HepG2 (cell line): ENCODE results near the gene CSNK2A1. TPM values are rescaled to one million over a fixed set of nuclear protein-coding genes. Genes with fewer than 3 reads are reported as not detected.
A peak's percentile ranks its signal among the peaks of the same experiment; 100 is the strongest.

Experiments
- HOXA5 ChIP-seq: sonication (generic); formaldehyde crosslinking; IDR thresholded peaks from 2 replicates; pipeline ENCODE4 v1.4.0; 2020; ENCODE audit warnings: missing genetic modification reagents
- NR3C1 ChIP-seq: sonication (generic); formaldehyde crosslinking; IDR thresholded peaks from 2 replicates; pipeline ENCODE4 v1.4.0; 2020; ENCODE audit warnings: missing genetic modification reagents
- SALL1 ChIP-seq: sonication (generic); formaldehyde crosslinking; IDR thresholded peaks from 2 replicates; pipeline ENCODE4 v1.8.0; 2022; ENCODE audit warnings: mild to moderate bottlenecking, missing genetic modification reagents
- TOPORS ChIP-seq: sonication (generic); formaldehyde crosslinking; IDR thresholded peaks from 2 replicates; pipeline ENCODE4 v1.8.0; 2023; ENCODE audit warnings: mild to moderate bottlenecking, missing genetic modification reagents
- ZNF317 ChIP-seq: sonication (generic); formaldehyde crosslinking; IDR thresholded peaks from 2 replicates; pipeline ENCODE4 v1.5.0; 2020; ENCODE audit warnings: mild to moderate bottlenecking, missing genetic modification reagents
- ZNF326 ChIP-seq: sonication (generic); formaldehyde crosslinking; IDR thresholded peaks from 2 replicates; pipeline ENCODE4 v1.4.0; 2020; ENCODE audit warnings: missing genetic modification reagents, borderline replicate concordance
- ZNF678 ChIP-seq: sonication (generic); formaldehyde crosslinking; IDR thresholded peaks from 2 replicates; pipeline ENCODE4 v1.4.0; 2020; ENCODE audit warnings: mild to moderate bottlenecking, missing genetic modification reagents
- ZNF737 ChIP-seq: sonication (generic); formaldehyde crosslinking; IDR thresholded peaks from 2 replicates; pipeline ENCODE4 v1.5.0; 2020; ENCODE audit warnings: missing genetic modification reagents, mild to moderate bottlenecking, borderline replicate concordance
- ZNF83 ChIP-seq: sonication (generic); formaldehyde crosslinking; IDR thresholded peaks from 2 replicates; pipeline ENCODE4 v1.4.0; 2020; ENCODE audit warnings: missing genetic modification reagents, mild to moderate bottlenecking, borderline replicate concordance
- polyA plus RNA-seq, 8 experiments: library from polyadenylated mRNA; depleted of rRNA in 3 of 8; stranded (reverse) in 7 of 8; unstranded in 1 of 8; fragments of >200 nt; fragmentation: Illumina TruSeq in 4 of 8; extraction: Trizol in 4 of 8; gene quantifications; 2 replicates each; pipeline versions ENCODE4 v1.2.1 to v1.2.3, GENCODE V29; 2011 to 2016; ENCODE audit warnings: low read depth in 4 of 8, missing spikeins in 1 of 8, mixed read lengths in 1 of 8; ENCODE audit not compliant: insufficient read depth in 1 of 8
- total RNA-seq, 5 experiments: library from RNA; depleted of rRNA; stranded (reverse); fragments of >200 nt; fragmentation: Illumina TruSeq; extraction: Trizol; gene quantifications; 2 replicates each; pipeline ENCODE4 v1.2.3, GENCODE V29; 2016; ENCODE audit warnings: low read depth in 1 of 5
- TF ChIP-seq, protein P1 (sequence below): sonication (generic); formaldehyde crosslinking; IDR thresholded peaks from 2 replicates; pipeline ENCODE4 v1.4.0; 2020; ENCODE audit warnings: missing genetic modification reagents
- TF ChIP-seq, protein P2 (sequence below): sonication (generic); formaldehyde crosslinking; conservative IDR thresholded peaks from 2 replicates; pipeline ENCODE4 v1.5.0; 2020; ENCODE audit warnings: missing genetic modification reagents
- TF ChIP-seq, protein P3 (sequence below): sonication (generic); formaldehyde crosslinking; IDR thresholded peaks from 2 replicates; pipeline ENCODE4 v1.8.0; 2022; ENCODE audit warnings: missing genetic modification reagents, mild to moderate bottlenecking, inconsistent platforms, borderline replicate concordance
- TF ChIP-seq, protein P4 (sequence below): sonication (generic); formaldehyde crosslinking; IDR thresholded peaks from 2 replicates; pipeline ENCODE4 v1.4.0; 2020; ENCODE audit warnings: missing genetic modification reagents, borderline replicate concordance
- TF ChIP-seq, protein P5 (sequence below): sonication (generic); formaldehyde crosslinking; IDR thresholded peaks from 2 replicates; pipeline ENCODE4 v1.4.0; 2020; ENCODE audit warnings: missing genetic modification reagents

CSNK2A1 gene
- total and polyA plus RNA-seq, 2 of the 13 experiments (the other 11 are each of a cell fraction or from before 2014, with no cell fraction given): 153 to 231 TPM

DNA sequence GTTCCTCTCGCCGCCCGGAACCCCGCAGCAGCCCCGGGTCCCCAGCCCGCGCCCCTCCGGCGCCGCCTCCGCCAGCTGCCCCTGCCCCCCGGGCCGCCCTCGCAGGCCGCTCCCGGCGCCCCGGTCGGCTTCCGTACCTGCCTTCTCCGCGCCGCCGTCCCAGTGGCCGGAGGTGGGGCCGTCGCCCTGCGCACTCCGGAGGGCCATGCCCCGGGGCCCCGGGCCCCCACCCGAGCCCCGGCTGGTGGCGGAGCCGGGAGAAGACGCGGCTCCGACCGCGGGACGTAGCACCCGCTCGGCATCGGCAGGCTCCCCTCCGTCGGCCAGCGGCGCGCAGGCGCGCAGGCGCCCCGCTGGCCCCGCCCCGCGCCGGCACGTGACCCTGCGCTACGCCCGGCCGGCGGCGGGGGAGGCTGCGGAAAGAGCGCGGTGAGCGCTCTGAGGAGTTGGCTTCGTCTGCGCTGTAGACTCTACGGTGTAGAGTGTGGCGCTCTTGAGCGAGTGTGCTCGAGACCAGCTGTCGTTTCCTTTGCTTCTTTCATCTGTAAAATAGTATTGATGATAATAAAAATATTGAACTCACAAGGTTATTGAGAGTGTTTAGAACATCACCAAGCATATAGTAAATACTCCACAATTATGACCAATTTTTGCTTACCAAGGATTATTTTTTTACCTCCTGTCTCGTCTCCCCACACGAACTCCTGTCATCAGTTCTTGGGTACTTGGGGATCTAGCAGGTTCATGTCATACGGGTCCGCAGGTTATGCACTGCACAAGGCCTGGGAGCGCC, 81.2 kb downstream of the CSNK2A1 start, which contains the start of gene TBC1D20 (continued):
- TF ChIP-seq, protein P1, sequence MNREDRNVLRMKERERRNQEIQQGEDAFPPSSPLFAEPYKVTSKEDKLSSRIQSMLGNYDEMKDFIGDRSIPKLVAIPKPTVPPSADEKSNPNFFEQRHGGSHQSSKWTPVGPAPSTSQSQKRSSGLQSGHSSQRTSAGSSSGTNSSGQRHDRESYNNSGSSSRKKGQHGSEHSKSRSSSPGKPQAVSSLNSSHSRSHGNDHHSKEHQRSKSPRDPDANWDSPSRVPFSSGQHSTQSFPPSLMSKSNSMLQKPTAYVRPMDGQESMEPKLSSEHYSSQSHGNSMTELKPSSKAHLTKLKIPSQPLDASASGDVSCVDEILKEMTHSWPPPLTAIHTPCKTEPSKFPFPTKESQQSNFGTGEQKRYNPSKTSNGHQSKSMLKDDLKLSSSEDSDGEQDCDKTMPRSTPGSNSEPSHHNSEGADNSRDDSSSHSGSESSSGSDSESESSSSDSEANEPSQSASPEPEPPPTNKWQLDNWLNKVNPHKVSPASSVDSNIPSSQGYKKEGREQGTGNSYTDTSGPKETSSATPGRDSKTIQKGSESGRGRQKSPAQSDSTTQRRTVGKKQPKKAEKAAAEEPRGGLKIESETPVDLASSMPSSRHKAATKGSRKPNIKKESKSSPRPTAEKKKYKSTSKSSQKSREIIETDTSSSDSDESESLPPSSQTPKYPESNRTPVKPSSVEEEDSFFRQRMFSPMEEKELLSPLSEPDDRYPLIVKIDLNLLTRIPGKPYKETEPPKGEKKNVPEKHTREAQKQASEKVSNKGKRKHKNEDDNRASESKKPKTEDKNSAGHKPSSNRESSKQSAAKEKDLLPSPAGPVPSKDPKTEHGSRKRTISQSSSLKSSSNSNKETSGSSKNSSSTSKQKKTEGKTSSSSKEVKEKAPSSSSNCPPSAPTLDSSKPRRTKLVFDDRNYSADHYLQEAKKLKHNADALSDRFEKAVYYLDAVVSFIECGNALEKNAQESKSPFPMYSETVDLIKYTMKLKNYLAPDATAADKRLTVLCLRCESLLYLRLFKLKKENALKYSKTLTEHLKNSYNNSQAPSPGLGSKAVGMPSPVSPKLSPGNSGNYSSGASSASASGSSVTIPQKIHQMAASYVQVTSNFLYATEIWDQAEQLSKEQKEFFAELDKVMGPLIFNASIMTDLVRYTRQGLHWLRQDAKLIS (CRISPR knock-in tag): no peak
- no peak; the same call in 1 of the 2 replicates for TF ChIP-seq ZNF737 (CRISPR knock-in tag)
- TF ChIP-seq, protein P2, sequence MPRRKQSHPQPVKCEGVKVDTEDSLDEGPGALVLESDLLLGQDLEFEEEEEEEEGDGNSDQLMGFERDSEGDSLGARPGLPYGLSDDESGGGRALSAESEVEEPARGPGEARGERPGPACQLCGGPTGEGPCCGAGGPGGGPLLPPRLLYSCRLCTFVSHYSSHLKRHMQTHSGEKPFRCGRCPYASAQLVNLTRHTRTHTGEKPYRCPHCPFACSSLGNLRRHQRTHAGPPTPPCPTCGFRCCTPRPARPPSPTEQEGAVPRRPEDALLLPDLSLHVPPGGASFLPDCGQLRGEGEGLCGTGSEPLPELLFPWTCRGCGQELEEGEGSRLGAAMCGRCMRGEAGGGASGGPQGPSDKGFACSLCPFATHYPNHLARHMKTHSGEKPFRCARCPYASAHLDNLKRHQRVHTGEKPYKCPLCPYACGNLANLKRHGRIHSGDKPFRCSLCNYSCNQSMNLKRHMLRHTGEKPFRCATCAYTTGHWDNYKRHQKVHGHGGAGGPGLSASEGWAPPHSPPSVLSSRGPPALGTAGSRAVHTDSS (CRISPR knock-in tag): no peak
- no peak for TF ChIP-seq ZNF317
- TF ChIP-seq ZNF326 (CRISPR knock-in tag): no peak
- TF ChIP-seq, protein P3, sequence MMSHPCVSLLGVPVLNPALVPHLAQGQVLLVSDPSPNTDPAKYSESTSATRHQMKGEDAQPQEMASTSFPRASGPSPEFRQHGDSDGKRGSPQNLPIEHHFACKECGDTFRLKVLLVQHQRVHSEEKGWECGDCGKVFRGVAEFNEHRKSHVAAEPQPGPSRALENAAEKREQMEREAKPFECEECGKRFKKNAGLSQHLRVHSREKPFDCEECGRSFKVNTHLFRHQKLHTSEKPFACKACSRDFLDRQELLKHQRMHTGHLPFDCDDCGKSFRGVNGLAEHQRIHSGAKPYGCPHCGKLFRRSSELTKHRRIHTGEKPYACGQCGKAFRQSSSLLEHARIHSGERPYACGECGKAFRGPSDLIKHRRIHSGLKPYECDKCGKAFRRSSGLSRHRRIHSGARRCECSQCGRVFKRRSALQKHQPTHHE (CRISPR knock-in tag): no peak
- peak; percentile 70; the same call in 1 of the 2 replicates for TF ChIP-seq TOPORS (CRISPR knock-in tag)
- peak; percentile 80 for TF ChIP-seq SALL1
- TF ChIP-seq, protein P4, sequence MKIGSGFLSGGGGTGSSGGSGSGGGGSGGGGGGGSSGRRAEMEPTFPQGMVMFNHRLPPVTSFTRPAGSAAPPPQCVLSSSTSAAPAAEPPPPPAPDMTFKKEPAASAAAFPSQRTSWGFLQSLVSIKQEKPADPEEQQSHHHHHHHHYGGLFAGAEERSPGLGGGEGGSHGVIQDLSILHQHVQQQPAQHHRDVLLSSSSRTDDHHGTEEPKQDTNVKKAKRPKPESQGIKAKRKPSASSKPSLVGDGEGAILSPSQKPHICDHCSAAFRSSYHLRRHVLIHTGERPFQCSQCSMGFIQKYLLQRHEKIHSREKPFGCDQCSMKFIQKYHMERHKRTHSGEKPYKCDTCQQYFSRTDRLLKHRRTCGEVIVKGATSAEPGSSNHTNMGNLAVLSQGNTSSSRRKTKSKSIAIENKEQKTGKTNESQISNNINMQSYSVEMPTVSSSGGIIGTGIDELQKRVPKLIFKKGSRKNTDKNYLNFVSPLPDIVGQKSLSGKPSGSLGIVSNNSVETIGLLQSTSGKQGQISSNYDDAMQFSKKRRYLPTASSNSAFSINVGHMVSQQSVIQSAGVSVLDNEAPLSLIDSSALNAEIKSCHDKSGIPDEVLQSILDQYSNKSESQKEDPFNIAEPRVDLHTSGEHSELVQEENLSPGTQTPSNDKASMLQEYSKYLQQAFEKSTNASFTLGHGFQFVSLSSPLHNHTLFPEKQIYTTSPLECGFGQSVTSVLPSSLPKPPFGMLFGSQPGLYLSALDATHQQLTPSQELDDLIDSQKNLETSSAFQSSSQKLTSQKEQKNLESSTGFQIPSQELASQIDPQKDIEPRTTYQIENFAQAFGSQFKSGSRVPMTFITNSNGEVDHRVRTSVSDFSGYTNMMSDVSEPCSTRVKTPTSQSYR (CRISPR knock-in tag): peak; percentile 14
- TF ChIP-seq ZNF678 (CRISPR knock-in tag): no peak
- no peak for TF ChIP-seq HOXA5
- TF ChIP-seq NR3C1 (CRISPR knock-in tag): no peak
- TF ChIP-seq ZNF83: no peak
- TF ChIP-seq, protein P5, sequence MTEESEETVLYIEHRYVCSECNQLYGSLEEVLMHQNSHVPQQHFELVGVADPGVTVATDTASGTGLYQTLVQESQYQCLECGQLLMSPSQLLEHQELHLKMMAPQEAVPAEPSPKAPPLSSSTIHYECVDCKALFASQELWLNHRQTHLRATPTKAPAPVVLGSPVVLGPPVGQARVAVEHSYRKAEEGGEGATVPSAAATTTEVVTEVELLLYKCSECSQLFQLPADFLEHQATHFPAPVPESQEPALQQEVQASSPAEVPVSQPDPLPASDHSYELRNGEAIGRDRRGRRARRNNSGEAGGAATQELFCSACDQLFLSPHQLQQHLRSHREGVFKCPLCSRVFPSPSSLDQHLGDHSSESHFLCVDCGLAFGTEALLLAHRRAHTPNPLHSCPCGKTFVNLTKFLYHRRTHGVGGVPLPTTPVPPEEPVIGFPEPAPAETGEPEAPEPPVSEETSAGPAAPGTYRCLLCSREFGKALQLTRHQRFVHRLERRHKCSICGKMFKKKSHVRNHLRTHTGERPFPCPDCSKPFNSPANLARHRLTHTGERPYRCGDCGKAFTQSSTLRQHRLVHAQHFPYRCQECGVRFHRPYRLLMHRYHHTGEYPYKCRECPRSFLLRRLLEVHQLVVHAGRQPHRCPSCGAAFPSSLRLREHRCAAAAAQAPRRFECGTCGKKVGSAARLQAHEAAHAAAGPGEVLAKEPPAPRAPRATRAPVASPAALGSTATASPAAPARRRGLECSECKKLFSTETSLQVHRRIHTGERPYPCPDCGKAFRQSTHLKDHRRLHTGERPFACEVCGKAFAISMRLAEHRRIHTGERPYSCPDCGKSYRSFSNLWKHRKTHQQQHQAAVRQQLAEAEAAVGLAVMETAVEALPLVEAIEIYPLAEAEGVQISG (CRISPR knock-in tag): peak; percentile 58; the same call in 1 of the 2 replicates
